IMR-90 (cell line): ENCODE data around the gene TMPRSS11E.

Experiments used
- CTCF ChIP-seq: conservative IDR thresholded peaks from 2 replicates; pipeline ENCODE4 v1.5.1; 2012; ENCODE audit warnings: mild to moderate bottlenecking, low read depth, low read length, improper control_type of control experiment
- ELK1 ChIP-seq: fragments of 150-350 bp; IDR thresholded peaks from 2 replicates; pipeline ENCODE4 v1.6.1; 2016; ENCODE audit warnings: low read depth, mild to moderate bottlenecking, low read length, moderate library complexity, borderline replicate concordance
- MAZ ChIP-seq: IDR thresholded peaks from 2 replicates; pipeline ENCODE4 v1.6.1; 2012; ENCODE audit warnings: low read depth, mild to moderate bottlenecking, low read length, improper control_type of control experiment, moderate library complexity, borderline replicate concordance
- MXI1 ChIP-seq: IDR thresholded peaks from 2 replicates; pipeline ENCODE4 v1.6.1; 2012; ENCODE audit warnings: low read depth, mild to moderate bottlenecking, low read length, moderate library complexity, borderline replicate concordance
- POLR2A ChIP-seq: IDR thresholded peaks from 2 replicates; pipeline ENCODE4 v1.6.1; 2012; ENCODE audit warnings: mild to moderate bottlenecking, low read depth, low read length
- RAD21 ChIP-seq: IDR thresholded peaks from 2 replicates; pipeline ENCODE4 v1.6.1; 2012; ENCODE audit warnings: low read length, improper control_type of control experiment
- RFX5 ChIP-seq: IDR thresholded peaks from 2 replicates; pipeline ENCODE4 v1.8.0; 2012; ENCODE audit warnings: low read depth, mild to moderate bottlenecking, low read length, moderate library complexity
- TF ChIP-seq, protein P1 (sequence below): fragments of 150-350 bp; IDR thresholded peaks from 2 replicates; pipeline ENCODE4 v1.6.1; 2017; ENCODE audit warnings: mild to moderate bottlenecking, antibody characterized with exemption, low read length, low read depth

GRCh38 chr4:68460085-68460484 lies 12.8 kb downstream of the TMPRSS11E start:
- no peak for TF ChIP-seq CTCF
- no peak for TF ChIP-seq POLR2A
- TF ChIP-seq ELK1: no peak
- TF ChIP-seq RFX5: no peak
- TF ChIP-seq MAZ: no peak
- no peak for TF ChIP-seq RAD21
- TF ChIP-seq MXI1: no peak
- TF ChIP-seq, protein P1, sequence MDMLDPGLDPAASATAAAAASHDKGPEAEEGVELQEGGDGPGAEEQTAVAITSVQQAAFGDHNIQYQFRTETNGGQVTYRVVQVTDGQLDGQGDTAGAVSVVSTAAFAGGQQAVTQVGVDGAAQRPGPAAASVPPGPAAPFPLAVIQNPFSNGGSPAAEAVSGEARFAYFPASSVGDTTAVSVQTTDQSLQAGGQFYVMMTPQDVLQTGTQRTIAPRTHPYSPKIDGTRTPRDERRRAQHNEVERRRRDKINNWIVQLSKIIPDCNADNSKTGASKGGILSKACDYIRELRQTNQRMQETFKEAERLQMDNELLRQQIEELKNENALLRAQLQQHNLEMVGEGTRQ: no peak
